ENCODE results near the gene HIVEP3. TPM values are rescaled to one million over a fixed set of nuclear protein-coding genes. Genes with fewer than 3 reads are reported as not detected.

Gene HIVEP3
- total RNA-seq, 2 experiments from 2014 or later = 25.3 to 26.2 TPM

DNA sequence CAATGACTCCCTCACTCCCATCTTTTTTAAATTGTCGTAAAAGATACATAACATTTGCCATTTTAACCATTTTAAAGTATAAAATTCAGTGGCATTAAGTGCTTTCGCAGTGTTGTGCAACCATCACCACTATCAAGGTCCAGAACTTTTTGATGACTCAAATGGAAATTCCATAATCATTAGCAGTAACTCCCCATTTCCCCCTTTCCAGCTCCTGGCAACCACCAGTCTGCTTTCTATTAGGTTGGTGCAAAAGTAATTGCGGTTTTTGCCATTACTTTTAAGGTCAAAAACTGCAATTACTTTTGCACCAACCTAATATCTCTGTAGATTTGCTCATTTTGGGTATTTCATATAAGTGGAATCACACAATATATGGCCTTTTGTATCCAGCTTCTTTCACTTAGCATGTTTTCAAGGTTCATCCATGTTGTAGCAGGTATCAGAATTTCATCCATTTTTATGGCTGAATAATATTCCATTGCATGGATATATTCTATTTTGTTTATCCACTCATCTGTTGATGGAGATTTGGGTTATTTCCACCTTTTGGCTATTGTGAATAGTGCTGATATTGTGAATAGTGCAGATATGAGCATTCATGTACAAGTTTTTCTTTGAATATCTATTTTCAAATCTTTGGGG, 159.7 kb downstream of the HIVEP3 start:
- H3K27me3 Mint-ChIP-seq = no peaks in the 10 kb centered on the region
- intact Hi-C loops (cut with micrococcal nuclease) = no loop called here
- ChIA-PET POLR2A (interaction anchor here (0.8 kb wide), 1 partner anchor 33 kb away, joined by 3 read pairs; no protein-coding TSS in a partner anchor), CTCF (no interaction called here)
- peaks cover 31% of the 10 kb centered on the region for H3K4me1 Mint-ChIP-seq (ENCODE audit: low read depth)
- H3K9me3 Mint-ChIP-seq = peaks cover 15% of the 10 kb centered on the region
- no peak overlapping the region for H3K4me3 Mint-ChIP-seq
- no peak for DNase-seq
- H3K36me3 Mint-ChIP-seq = no peaks in the 10 kb centered on the region
- no peak overlapping the region for H3K27ac Mint-ChIP-seq

DNA sequence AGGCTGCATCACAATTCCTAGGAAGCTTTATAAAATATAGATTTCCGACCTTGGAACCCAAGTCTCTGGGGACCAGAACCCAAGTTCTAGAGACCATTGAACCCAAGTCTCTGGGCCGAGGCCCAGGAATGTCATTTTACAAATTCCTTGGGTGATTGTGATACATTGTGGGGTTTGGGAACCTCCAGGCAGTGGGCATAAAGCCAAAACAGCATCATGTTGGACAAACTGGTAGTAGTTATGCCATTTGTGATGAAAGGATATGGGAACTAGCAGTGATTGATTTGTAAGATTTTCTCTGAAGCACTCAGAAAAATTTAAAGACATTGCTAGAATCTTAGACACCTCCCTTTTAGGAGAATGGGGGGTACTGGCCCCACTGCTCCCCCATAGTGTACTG, 160.2 kb downstream of the HIVEP3 start:
- Mint-ChIP-seq H3K9me3 (peaks cover 15% of the 10 kb centered on the region), H3K4me3 (no peak overlapping the region), H3K27me3 (no peaks in the 10 kb centered on the region), H3K4me1 (ENCODE audit: low read depth) (peaks cover 36% of the 10 kb centered on the region), H3K27ac (no peak overlapping the region), H3K36me3 (no peaks in the 10 kb centered on the region)
- intact Hi-C loops (cut with micrococcal nuclease) = no loop called here
- POLR2A ChIA-PET = interaction anchor here (0.8 kb wide), 1 partner anchor 33 kb away, joined by 3 read pairs; no protein-coding TSS in a partner anchor
- CTCF ChIA-PET = no interaction called here
- DNase-seq = no peak

DNA sequence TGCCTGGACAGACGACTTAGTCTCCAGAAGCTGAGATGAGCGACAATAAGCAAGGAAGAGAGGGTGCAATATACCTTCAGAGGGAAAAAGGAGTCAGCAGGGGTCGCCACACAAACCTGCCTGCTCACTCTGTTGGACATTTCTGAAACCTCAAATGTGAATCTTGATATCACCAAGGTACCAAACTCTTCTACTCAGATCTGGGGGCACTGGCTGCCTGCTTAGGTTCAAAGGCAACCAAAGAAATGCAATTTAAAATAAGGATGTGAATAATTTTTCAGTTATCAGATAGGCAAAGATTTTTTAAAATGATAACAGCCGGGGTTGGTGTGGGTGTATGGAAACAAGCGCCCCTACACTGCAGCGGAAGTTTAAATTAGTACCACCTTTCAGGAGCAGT, 164.2 kb downstream of the HIVEP3 start:
- Mint-ChIP-seq H3K27ac (peak overlapping the region; percentile 77), H3K36me3 (peaks cover 2% of the 10 kb centered on the region), H3K4me1 (ENCODE audit: low read depth) (peaks cover 72% of the 10 kb centered on the region), H3K27me3 (no peaks in the 10 kb centered on the region), H3K9me3 (no peaks in the 10 kb centered on the region), H3K4me3 (peak overlapping the region; percentile 14)
- POLR2A ChIA-PET = interaction anchor here (1.1 kb wide), 1 partner anchor 92 kb away, joined by 4 read pairs; no protein-coding TSS in a partner anchor
- DNase-seq = peak; percentile 56
- intact Hi-C loops (cut with micrococcal nuclease) = no loop called here
- CTCF ChIA-PET = interaction anchor here (0.8 to 2.4 kb wide), 3 partner anchors 17 to 81 kb away, joined by 3 to 7 read pairs (median 3); no protein-coding TSS in a partner anchor

DNA sequence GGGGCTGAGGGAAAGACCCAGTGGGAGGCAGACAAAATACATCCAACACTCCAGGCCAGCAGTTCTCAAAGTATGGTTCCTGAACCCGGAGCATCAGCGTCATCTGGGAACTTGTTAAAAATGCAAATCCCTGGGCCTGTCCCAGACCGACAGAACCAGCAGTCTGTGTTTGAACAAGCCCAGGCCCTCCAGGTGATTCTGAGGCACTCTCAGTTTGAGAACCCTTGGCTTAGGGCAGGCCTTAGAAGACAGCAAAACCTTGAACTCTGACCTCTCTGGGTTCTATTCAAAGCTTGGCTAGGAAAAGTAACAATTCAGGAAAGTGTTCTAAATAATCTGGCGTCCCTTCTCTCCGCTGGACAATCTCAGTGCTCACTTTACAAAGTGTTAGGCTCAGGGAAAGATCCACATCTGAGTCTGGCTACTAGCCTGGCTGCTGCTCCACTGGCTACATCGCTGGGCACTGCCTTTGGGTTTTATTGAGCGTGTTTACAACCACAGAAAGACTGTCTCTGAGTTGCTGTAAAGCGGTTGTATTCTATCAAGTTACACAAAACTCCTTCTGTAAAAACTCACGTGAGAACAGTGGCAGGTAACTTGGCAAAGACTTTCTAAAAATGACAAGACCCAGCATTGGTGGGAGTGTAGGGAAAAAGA, 166.1 kb downstream of the HIVEP3 start:
- ChIA-PET CTCF (interaction anchor here (1.6 kb wide), 1 partner anchor 89 kb away, joined by 3 read pairs; no protein-coding TSS in a partner anchor), POLR2A (interaction anchor here (1.1 to 2.6 kb wide), 3 partner anchors 10 to 79 kb away, joined by 4 to 7 read pairs (median 4); no protein-coding TSS in a partner anchor)
- Mint-ChIP-seq H3K36me3 (peaks cover 2% of the 10 kb centered on the region), H3K9me3 (no peaks in the 10 kb centered on the region), H3K4me1 (ENCODE audit: low read depth) (peaks cover 71% of the 10 kb centered on the region), H3K27me3 (no peaks in the 10 kb centered on the region), H3K27ac (peak overlapping the region; percentile 84), H3K4me3 (no peak overlapping the region)
- intact Hi-C loops (cut with micrococcal nuclease) = loop anchor here (2.0 kb wide), 3 partner anchors 54 to 114 kb away; no protein-coding TSS in a partner anchor
- peak; percentile 40 for DNase-seq

DNA sequence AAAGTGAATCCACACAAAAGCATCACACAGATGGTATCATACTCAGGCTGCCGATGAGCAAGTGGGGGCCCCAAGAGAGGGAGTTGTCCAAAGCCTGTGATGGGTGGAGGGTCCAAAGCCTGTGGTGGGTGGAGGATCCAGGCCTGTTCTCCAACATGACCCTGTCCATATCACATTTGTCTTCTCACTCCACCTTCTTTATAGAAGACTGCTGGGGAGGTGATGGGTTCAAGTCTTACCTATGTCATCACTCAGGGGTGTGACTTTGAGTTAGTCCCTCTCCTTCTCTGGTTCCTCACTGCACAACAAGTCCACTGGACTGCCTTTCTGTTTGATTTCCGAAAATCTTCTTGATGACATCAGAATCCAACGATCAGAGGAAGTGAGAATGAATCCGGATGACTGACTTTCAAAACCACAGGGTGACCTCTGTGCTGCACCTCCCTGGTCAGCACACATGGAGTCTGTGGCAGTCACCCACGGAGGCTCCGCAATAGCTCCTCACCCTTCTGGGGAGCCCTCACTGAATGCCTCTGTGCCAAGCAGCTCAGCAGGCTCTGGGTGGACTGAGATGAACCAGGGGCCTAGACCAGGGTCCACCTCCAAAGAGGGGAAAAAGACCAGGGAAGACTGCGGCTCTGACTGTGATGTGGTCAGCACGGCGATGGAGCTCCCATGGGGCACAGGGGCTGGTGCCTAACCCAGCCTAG, 166.8 kb downstream of the HIVEP3 start:
- intact Hi-C loops (cut with micrococcal nuclease) = loop anchor here (1.0 to 2.0 kb wide), 5 partner anchors 9 to 113 kb away; no protein-coding TSS in a partner anchor
- no peaks in the 10 kb centered on the region for H3K27me3 Mint-ChIP-seq
- peak; percentile 39 for DNase-seq
- H3K36me3 Mint-ChIP-seq = peaks cover 2% of the 10 kb centered on the region
- H3K9me3 Mint-ChIP-seq = no peaks in the 10 kb centered on the region
- ChIA-PET CTCF (interaction anchor here (1.6 kb wide), 1 partner anchor 88 kb away, joined by 3 read pairs; no protein-coding TSS in a partner anchor), POLR2A (interaction anchor here (1.1 to 2.9 kb wide), 4 partner anchors 9 to 79 kb away, joined by 4 to 16 read pairs (median 6); no protein-coding TSS in a partner anchor)
- H3K27ac Mint-ChIP-seq = peak overlapping the region; percentile 84
- peaks cover 71% of the 10 kb centered on the region for H3K4me1 Mint-ChIP-seq (ENCODE audit: low read depth)
- H3K4me3 Mint-ChIP-seq = peak overlapping the region; percentile 40

DNA sequence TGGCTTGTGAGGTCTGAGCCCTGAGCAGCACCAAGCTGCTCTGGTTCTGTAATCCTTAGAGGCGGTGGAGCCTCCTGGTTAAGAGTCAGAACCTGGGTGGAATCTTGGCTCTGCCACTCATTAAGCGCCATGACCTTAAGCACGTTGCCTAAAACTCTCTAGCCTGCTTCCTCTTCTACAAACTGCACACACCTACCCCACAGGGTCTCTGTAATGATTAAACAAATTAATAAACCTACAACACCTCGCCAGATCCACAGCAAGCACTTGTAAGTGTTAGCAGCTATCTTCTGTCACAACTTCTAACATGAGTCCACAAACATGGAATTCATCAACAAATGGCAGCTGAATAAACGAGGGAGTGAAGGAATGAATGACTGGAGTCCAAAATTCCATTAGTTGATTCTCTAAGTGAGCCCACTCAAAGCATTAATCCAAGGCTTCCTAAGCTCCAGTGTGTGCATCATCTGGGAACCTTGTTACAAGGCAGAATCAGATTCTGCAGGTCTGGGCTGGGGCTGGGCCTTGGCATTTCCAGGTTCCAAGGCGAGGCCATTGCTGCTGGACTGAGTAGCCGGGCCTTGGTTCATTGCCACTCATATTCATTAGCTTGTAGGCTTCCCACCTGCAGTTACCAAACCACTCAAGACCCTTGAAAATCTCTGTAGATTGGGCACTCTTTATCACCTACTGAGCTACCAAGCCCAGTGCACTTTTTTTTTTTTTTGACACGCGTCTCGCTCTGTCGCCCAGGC, 168.6 kb downstream of the HIVEP3 start:
- CTCF ChIA-PET = interaction anchor here (0.7 to 2.2 kb wide), 4 partner anchors 24 to 175 kb away, joined by 3 to 7 read pairs (median 4); no protein-coding TSS in a partner anchor
- Mint-ChIP-seq H3K4me3 (no peak overlapping the region), H3K27me3 (no peaks in the 10 kb centered on the region), H3K9me3 (no peaks in the 10 kb centered on the region), H3K4me1 (ENCODE audit: low read depth) (peaks cover 74% of the 10 kb centered on the region), H3K27ac (peak overlapping the region; percentile 52), H3K36me3 (peaks cover 2% of the 10 kb centered on the region)
- intact Hi-C loops (cut with micrococcal nuclease) = no loop called here
- POLR2A ChIA-PET = interaction anchor here (1.0 to 2.9 kb wide), 5 partner anchors 7 to 111 kb away, joined by 3 to 16 read pairs (median 5); no protein-coding TSS in a partner anchor
- peak; percentile 5 for DNase-seq

DNA sequence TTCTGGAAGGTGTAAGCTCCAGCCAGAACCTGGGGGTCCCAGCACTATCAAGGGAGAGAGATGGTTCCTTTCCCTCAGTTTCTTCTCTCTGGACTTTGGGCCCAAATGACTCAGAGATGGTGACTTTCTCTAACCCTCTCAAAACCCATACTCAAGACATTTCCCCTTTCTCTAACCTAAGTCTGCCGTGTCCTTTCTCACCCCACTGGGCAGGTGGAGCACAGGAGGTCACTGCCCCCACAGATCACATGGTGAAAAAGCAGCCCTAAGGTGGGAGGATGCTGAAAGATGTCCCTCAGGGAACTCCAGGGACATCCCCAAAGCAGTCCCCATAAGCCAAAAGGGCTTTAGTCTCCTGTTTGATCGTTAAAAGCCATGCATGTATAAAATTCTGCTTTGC, 173.7 kb downstream of the HIVEP3 start:
- CTCF ChIA-PET = no interaction called here
- Mint-ChIP-seq H3K36me3 (no peaks in the 10 kb centered on the region), H3K4me1 (ENCODE audit: low read depth) (peaks cover 76% of the 10 kb centered on the region), H3K9me3 (no peaks in the 10 kb centered on the region), H3K4me3 (no peak overlapping the region), H3K27ac (peak overlapping the region; percentile 92), H3K27me3 (no peaks in the 10 kb centered on the region)
- intact Hi-C loops (cut with micrococcal nuclease) = no loop called here
- no peak for DNase-seq
- POLR2A ChIA-PET = no interaction called here

DNA sequence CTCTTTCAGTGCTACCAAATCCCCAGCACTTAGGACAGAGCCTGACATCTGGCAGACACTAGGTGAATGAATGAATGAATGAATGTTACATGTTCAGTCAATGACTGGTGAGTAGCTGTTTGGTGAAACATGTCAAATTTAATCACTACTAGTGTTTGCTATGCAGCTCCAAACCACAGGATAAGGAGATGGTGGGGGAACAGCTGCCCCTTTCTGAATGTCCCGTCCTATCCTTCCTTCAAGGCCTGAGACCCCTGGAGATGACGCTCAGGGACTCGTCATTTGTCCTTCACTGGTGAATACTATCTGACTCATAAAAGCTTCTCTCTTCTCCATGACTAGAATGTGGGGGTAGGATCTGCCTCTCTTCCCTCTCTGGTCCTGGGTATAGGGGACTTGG, 175.4 kb downstream of the HIVEP3 start:
- H3K27ac Mint-ChIP-seq = peak overlapping the region; percentile 92
- POLR2A ChIA-PET = interaction anchor here (1.3 to 1.9 kb wide), 5 partner anchors 8 to 104 kb away, joined by 3 to 7 read pairs (median 4); no protein-coding TSS in a partner anchor

DNA sequence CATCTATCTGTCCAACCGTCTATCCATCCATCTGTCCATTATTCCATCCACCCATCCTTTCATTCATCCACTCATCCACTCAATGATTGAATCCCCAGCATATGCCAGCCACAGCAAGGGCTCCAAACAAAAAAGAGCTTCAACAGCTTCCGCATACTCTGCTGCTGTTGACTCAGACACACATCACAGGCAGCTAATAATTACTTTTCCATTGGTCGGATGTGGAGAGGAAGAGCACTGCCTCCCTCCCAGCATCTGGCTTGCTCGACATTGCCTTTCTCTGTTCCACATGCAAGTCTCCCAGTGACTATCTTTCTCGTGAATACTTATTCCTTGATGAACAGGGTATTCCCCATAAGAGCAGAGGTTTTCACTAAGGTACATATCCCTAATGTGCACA, 176.5 kb downstream of the HIVEP3 start:
- Mint-ChIP-seq H3K4me1 (ENCODE audit: low read depth) (peaks cover 91% of the 10 kb centered on the region), H3K9me3 (no peaks in the 10 kb centered on the region), H3K4me3 (peak overlapping the region; percentile 3), H3K36me3 (no peaks in the 10 kb centered on the region), H3K27ac (peak overlapping the region; percentile 92), H3K27me3 (no peaks in the 10 kb centered on the region)
- no peak for DNase-seq
- intact Hi-C loops (cut with micrococcal nuclease) = loop anchor here (2.0 to 5.0 kb wide), 3 partner anchors 49 to 175 kb away; partner anchors contain the start of gene HIVEP3
- POLR2A ChIA-PET = interaction anchor here (1.0 to 2.3 kb wide), 9 partner anchors 9 to 149 kb away, joined by 3 to 17 read pairs (median 4); no protein-coding TSS in a partner anchor
- CTCF ChIA-PET = interaction anchor here (1.5 to 2.4 kb wide), 3 partner anchors 14 to 71 kb away, joined by 3 to 8 read pairs (median 3); no protein-coding TSS in a partner anchor

More for the DNA sequence above, 175.4 kb downstream of the HIVEP3 start:
- Mint-ChIP-seq H3K9me3 (no peaks in the 10 kb centered on the region), H3K4me3 (peak overlapping the region; percentile 33), H3K27me3 (no peaks in the 10 kb centered on the region), H3K4me1 (ENCODE audit: low read depth) (peaks cover 79% of the 10 kb centered on the region), H3K36me3 (no peaks in the 10 kb centered on the region)
- peak; percentile 39 for DNase-seq
- intact Hi-C loops (cut with micrococcal nuclease) = loop anchor here (1.0 to 5.0 kb wide), 4 partner anchors 8 to 174 kb away; partner anchors contain the start of gene HIVEP3
- CTCF ChIA-PET = interaction anchor here (0.6 to 2.4 kb wide), 4 partner anchors 15 to 170 kb away, joined by 3 to 8 read pairs (median 3); no protein-coding TSS in a partner anchor

DNA sequence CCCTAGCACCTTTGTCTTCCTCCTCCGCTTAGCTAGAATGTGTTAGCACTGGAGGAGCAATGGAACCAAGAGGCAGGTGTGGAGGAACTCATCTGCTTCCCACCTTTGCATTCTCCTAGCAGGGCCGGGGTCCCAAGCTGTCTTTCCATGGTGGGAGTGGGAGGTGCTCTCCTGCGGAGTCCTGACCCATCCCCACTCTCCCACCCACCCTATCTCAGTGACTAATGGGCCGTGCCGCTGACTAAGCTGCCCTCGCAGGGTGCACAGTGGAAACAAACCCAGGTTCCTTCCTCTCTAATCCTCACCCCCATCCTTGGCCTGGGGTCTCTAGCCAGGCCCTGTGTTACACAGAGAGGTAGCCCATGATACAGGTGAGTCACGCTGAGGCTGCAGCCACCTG, 177.5 kb downstream of the HIVEP3 start:
- POLR2A ChIA-PET = interaction anchor here (0.7 to 2.3 kb wide), 10 partner anchors 11 to 167 kb away, joined by 3 to 17 read pairs (median 4); no protein-coding TSS in a partner anchor
- intact Hi-C loops (cut with micrococcal nuclease) = loop anchor here (1.0 to 5.0 kb wide), 3 partner anchors 65 to 176 kb away; partner anchors contain the start of gene HIVEP3
- DNase-seq = peak; percentile 71

More for the DNA sequence above, 177.5 kb downstream of the HIVEP3 start:
- Mint-ChIP-seq H3K27ac (peak overlapping the region; percentile 92), H3K36me3 (no peaks in the 10 kb centered on the region), H3K4me3 (no peak overlapping the region), H3K4me1 (ENCODE audit: low read depth) (peaks cover 95% of the 10 kb centered on the region), H3K9me3 (no peaks in the 10 kb centered on the region), H3K27me3 (no peaks in the 10 kb centered on the region)
- CTCF ChIA-PET = interaction anchor here (1.5 to 2.4 kb wide), 2 partner anchors 70 kb away, joined by 3 to 8 read pairs; no protein-coding TSS in a partner anchor

Data from activated CD4-positive, alpha-beta memory T cell treated with anti-CD3 and anti-CD28 coated beads for 36 hours (primary cell).